ENCODE data around the gene CPEB3. TPM values are rescaled to one million over a fixed set of nuclear protein-coding genes. Genes with fewer than 3 reads are reported as not detected.

The CPEB3 gene
- total RNA-seq, 2 donors from 2014 or later = 10.6 to 16.9 TPM

GRCh38 chr10:92001995-92002394, 288.9 kb downstream of the CPEB3 start:
- no peaks in the 10 kb centered on the region for H3K36me3 ChIP-seq

GRCh38 chr10:92001581-92001980, 289.3 kb downstream of the CPEB3 start:
- intact Hi-C loops (cut with DNase I) = no loop called here
- H3K27ac ChIP-seq = no peak overlapping the region
- no peak overlapping the region for H3K4me3 ChIP-seq
- no peaks in the 10 kb centered on the region for H3K36me3 ChIP-seq
- TF ChIP-seq CTCF (IDR thresholded peaks at IDR 0.05) (no peak), POLR2A (IDR thresholded peaks at IDR 0.05) (no peak), POLR2AphosphoS5 (IDR thresholded peaks at IDR 0.05) (no peak)
- 91% methylated on average over 3 of the region's 3 CpGs for WGBS
- H3K9me3 ChIP-seq = no peaks in the 10 kb centered on the region
- no peaks in the 10 kb centered on the region for H3K27me3 ChIP-seq (replicated peaks; ENCODE audit: insufficient read depth)
- H3K4me1 ChIP-seq (replicated peaks) = no peaks in the 10 kb centered on the region
- DNase-seq (ENCODE audit: low spot score) = no peak

More at GRCh38 chr10:92001995-92002394, 288.9 kb downstream of the CPEB3 start:
- Histone ChIP-seq H3K9me3 (no peaks in the 10 kb centered on the region), H3K27me3 (replicated peaks; ENCODE audit: insufficient read depth) (no peaks in the 10 kb centered on the region), H3K4me1 (replicated peaks) (no peaks in the 10 kb centered on the region), H3K27ac (no peak overlapping the region), H3K4me3 (no peak overlapping the region)
- no peak for DNase-seq (ENCODE audit: low spot score)
- intact Hi-C loops (cut with DNase I) = no loop called here
- no peak for TF ChIP-seq POLR2A (IDR thresholded peaks at IDR 0.05)
- no peak for TF ChIP-seq POLR2AphosphoS5 (IDR thresholded peaks at IDR 0.05)
- TF ChIP-seq CTCF (IDR thresholded peaks at IDR 0.05) = no peak
- WGBS = 99% methylated on average over 2 of the region's 2 CpGs

Small RNAs within 50 kb of the gene (small RNA-seq; reads per million reads assigned to genes)
- gene RF00019 = 0 reads per million in 2 donors
- gene RF00402 = 0 reads per million in 2 donors
- gene RF00622 = 0 reads per million in 2 donors
- 0 to 0.09 reads per million in 2 donors for gene RNY3P12

Other genes with a start within 250 kb of the CPEB3 start
- gene MARCHF5, start 89 bp upstream of the CPEB3 start, total RNA-seq = 10 to 100 TPM; 20.8 TPM

Measured in prostate gland (tissue), 2 donors.